GM13977 (cell line): ENCODE results near the gene HDDC3.

Experiments
- DNase-seq: peaks from one replicate; pipeline ENCODE4 v3.0.0; 2012; ENCODE audit warnings: low spot score
- CTCF ChIP-seq: IDR thresholded peaks from 2 replicates; pipeline ENCODE4 v1.5.1; 2012; ENCODE audit warnings: mild to moderate bottlenecking, control low read depth; ENCODE audit not compliant: insufficient read depth; ENCODE audit errors: extremely low read depth, missing control alignments
- in situ Hi-C: fragments of 300-500 bp; cut with MboI; formaldehyde crosslinking; loops from one replicate; pipeline ENCODE4 v1.12.0; 2022; ENCODE audit warnings: low sequenced_read_pairs, low pct_unique_long_range_greater_than_20kb, mixed read lengths, inconsistent platforms; ENCODE audit not compliant: unreplicated experiment

Gene HDDC3

GRCh38 chr15:90948506-90948905, 16.2 kb upstream of the HDDC3 start:
- DNase-seq, result no peak
- TF ChIP-seq CTCF, result no peak
- in situ Hi-C loops, result no loop called here

GRCh38 chr15:90947577-90948357, 15.4 kb upstream of the HDDC3 start:
- in situ Hi-C loops, result no loop called here
- TF ChIP-seq CTCF, result no peak
- no peak for DNase-seq

GRCh38 chr15:90946941-90947576, 14.7 kb upstream of the HDDC3 start:
- DNase-seq, result no peak
- no peak for TF ChIP-seq CTCF
- in situ Hi-C loops, result no loop called here

GRCh38 chr15:90946538-90946937, 14.2 kb upstream of the HDDC3 start:
- in situ Hi-C loops, result no loop called here
- TF ChIP-seq CTCF, result no peak
- no peak for DNase-seq

- TF ChIP-seq CTCF, result no peak
- DNase-seq, result no peak
- in situ Hi-C loops, result no loop called here
These were observed 12.7 kb upstream of the HDDC3 start for GRCh38 chr15:90945091-90945490.

- no peak for TF ChIP-seq CTCF
- in situ Hi-C loops, result no loop called here
- no peak for DNase-seq
These were observed 10.2 kb upstream of the HDDC3 start for GRCh38 chr15:90942354-90943120.
